HepG2 (cell line): Measurements from ENCODE around the gene TTC6. TPM values are rescaled to one million over a fixed set of nuclear protein-coding genes. Genes with fewer than 3 reads are reported as not detected.

Source experiments
- ADNP ChIP-seq: sonication (generic); formaldehyde crosslinking; IDR thresholded peaks from 2 replicates; pipeline ENCODE4 v1.4.0; 2020; ENCODE audit warnings: missing genetic modification reagents
- CENPBD1 ChIP-seq: sonication (generic); formaldehyde crosslinking; IDR thresholded peaks from 2 replicates; pipeline ENCODE4 v1.8.0; 2022; ENCODE audit warnings: missing genetic modification reagents, low read depth, mild to moderate bottlenecking, borderline replicate concordance
- GTF2F1 ChIP-seq: fragments of 150-350 bp; IDR thresholded peaks from 2 replicates; pipeline ENCODE4 v1.6.1; 2014; ENCODE audit warnings: low read length
- NFAT5 ChIP-seq: sonication (generic); formaldehyde crosslinking; IDR thresholded peaks from 2 replicates; pipeline ENCODE4 v1.4.0; 2020; ENCODE audit warnings: missing genetic modification reagents
- NR1H2 ChIP-seq: sonication (generic); formaldehyde crosslinking; IDR thresholded peaks from 2 replicates; pipeline ENCODE4 v1.8.1; 2022; ENCODE audit warnings: low read depth, missing genetic modification reagents, borderline replicate concordance
- SATB2 ChIP-seq: sonication (generic); formaldehyde crosslinking; IDR thresholded peaks from 2 replicates; pipeline ENCODE4 v1.5.0; 2020; ENCODE audit warnings: missing genetic modification reagents
- SMAD9 ChIP-seq: sonication (generic); formaldehyde crosslinking; IDR thresholded peaks from 2 replicates; pipeline ENCODE4 v1.5.1; 2020; ENCODE audit warnings: mild to moderate bottlenecking, missing genetic modification reagents
- SOX6 ChIP-seq, 2 experiments: fragments of 450-650 bp in 1 of 2; sonication (generic) in 1 of 2; formaldehyde crosslinking in 1 of 2; IDR thresholded peaks; 2 replicates each; pipeline versions ENCODE4 v1.4.0 to v1.6.1; 2017 to 2020; ENCODE audit warnings: antibody characterized with exemption in 1 of 2, mild to moderate bottlenecking in 1 of 2, missing genetic modification reagents in 1 of 2
- SP140L ChIP-seq: sonication (generic); formaldehyde crosslinking; IDR thresholded peaks from 2 replicates; pipeline ENCODE4 v1.4.0; 2020; ENCODE audit warnings: missing genetic modification reagents, borderline replicate concordance
- ZNF326 ChIP-seq: sonication (generic); formaldehyde crosslinking; IDR thresholded peaks from 2 replicates; pipeline ENCODE4 v1.4.0; 2020; ENCODE audit warnings: missing genetic modification reagents, borderline replicate concordance
- polyA plus RNA-seq, 8 experiments: library from polyadenylated mRNA; depleted of rRNA in 3 of 8; stranded (reverse) in 7 of 8; unstranded in 1 of 8; fragments of >200 nt; fragmentation: Illumina TruSeq in 4 of 8; extraction: Trizol in 4 of 8; gene quantifications; 2 replicates each; pipeline versions ENCODE4 v1.2.1 to v1.2.3, GENCODE V29; 2011 to 2016; ENCODE audit warnings: low read depth in 4 of 8, missing spikeins in 1 of 8, mixed read lengths in 1 of 8; ENCODE audit not compliant: insufficient read depth in 1 of 8
- total RNA-seq, 5 experiments: library from RNA; depleted of rRNA; stranded (reverse); fragments of >200 nt; fragmentation: Illumina TruSeq; extraction: Trizol; gene quantifications; 2 replicates each; pipeline ENCODE4 v1.2.3, GENCODE V29; 2016; ENCODE audit warnings: low read depth in 1 of 5
- TF ChIP-seq, protein P1 (sequence below): sonication (generic); formaldehyde crosslinking; conservative IDR thresholded peaks from 2 replicates; pipeline ENCODE4 v1.4.0; 2020; ENCODE audit warnings: missing genetic modification reagents
- TF ChIP-seq, protein P2 (sequence below): sonication (generic); formaldehyde crosslinking; IDR thresholded peaks from 2 replicates; pipeline ENCODE4 v1.4.0; 2020; ENCODE audit warnings: mild to moderate bottlenecking, missing genetic modification reagents, borderline replicate concordance
- TF ChIP-seq, protein P3 (sequence below): sonication (generic); formaldehyde crosslinking; IDR thresholded peaks from 2 replicates; pipeline ENCODE4 v1.5.1; 2020; ENCODE audit warnings: mild to moderate bottlenecking, missing genetic modification reagents, moderate library complexity

TTC6 gene
- total and polyA plus RNA-seq, 2 of the 13 experiments (the other 11 are each of a cell fraction or from before 2014, with no cell fraction given), result 9.3 to 27.4 TPM

DNA sequence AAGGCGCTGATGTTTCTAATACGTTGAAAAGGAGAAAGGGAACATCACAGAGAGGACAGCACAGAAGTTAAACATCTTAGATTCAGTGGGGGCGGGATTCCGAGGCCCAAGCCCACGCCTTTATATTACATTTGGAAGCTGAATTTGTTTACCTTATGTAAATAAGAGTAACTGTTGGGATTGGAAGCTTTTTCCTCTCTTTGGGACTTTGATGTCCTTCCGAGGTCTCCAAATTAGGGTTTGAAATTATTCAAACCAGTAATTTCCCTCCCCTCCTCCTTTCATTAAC is 6.8 kb upstream of the TTC6 start (continued):
- TF ChIP-seq NFAT5 (CRISPR knock-in tag) (no peak), SMAD9 (CRISPR knock-in tag) (no peak), ADNP (CRISPR knock-in tag) (no peak), SOX6 (IDR thresholded peaks at IDR 0.05) (no peak), SOX6 (CRISPR knock-in tag; IDR thresholded peaks at IDR 0.05) (no peak; the same call in 1 of the 2 replicates), GTF2F1 (no peak), SP140L (CRISPR knock-in tag) (no peak), NR1H2 (CRISPR knock-in tag) (no peak), ZNF326 (no peak), SATB2 (CRISPR knock-in tag) (0 out of 2 replicates have a peak, but pooled peaks have one; percentile 16), CENPBD1 (CRISPR knock-in tag) (no peak)
- TF ChIP-seq, protein P1, sequence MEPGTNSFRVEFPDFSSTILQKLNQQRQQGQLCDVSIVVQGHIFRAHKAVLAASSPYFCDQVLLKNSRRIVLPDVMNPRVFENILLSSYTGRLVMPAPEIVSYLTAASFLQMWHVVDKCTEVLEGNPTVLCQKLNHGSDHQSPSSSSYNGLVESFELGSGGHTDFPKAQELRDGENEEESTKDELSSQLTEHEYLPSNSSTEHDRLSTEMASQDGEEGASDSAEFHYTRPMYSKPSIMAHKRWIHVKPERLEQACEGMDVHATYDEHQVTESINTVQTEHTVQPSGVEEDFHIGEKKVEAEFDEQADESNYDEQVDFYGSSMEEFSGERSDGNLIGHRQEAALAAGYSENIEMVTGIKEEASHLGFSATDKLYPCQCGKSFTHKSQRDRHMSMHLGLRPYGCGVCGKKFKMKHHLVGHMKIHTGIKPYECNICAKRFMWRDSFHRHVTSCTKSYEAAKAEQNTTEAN, result no peak
- TF ChIP-seq, protein P2, sequence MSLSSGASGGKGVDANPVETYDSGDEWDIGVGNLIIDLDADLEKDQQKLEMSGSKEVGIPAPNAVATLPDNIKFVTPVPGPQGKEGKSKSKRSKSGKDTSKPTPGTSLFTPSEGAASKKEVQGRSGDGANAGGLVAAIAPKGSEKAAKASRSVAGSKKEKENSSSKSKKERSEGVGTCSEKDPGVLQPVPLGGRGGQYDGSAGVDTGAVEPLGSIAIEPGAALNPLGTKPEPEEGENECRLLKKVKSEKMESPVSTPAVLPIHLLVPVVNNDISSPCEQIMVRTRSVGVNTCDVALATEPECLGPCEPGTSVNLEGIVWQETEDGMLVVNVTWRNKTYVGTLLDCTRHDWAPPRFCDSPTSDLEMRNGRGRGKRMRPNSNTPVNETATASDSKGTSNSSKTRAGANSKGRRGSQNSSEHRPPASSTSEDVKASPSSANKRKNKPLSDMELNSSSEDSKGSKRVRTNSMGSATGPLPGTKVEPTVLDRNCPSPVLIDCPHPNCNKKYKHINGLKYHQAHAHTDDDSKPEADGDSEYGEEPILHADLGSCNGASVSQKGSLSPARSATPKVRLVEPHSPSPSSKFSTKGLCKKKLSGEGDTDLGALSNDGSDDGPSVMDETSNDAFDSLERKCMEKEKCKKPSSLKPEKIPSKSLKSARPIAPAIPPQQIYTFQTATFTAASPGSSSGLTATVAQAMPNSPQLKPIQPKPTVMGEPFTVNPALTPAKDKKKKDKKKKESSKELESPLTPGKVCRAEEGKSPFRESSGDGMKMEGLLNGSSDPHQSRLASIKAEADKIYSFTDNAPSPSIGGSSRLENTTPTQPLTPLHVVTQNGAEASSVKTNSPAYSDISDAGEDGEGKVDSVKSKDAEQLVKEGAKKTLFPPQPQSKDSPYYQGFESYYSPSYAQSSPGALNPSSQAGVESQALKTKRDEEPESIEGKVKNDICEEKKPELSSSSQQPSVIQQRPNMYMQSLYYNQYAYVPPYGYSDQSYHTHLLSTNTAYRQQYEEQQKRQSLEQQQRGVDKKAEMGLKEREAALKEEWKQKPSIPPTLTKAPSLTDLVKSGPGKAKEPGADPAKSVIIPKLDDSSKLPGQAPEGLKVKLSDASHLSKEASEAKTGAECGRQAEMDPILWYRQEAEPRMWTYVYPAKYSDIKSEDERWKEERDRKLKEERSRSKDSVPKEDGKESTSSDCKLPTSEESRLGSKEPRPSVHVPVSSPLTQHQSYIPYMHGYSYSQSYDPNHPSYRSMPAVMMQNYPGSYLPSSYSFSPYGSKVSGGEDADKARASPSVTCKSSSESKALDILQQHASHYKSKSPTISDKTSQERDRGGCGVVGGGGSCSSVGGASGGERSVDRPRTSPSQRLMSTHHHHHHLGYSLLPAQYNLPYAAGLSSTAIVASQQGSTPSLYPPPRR (CRISPR knock-in tag), result no peak
- TF ChIP-seq, protein P3, sequence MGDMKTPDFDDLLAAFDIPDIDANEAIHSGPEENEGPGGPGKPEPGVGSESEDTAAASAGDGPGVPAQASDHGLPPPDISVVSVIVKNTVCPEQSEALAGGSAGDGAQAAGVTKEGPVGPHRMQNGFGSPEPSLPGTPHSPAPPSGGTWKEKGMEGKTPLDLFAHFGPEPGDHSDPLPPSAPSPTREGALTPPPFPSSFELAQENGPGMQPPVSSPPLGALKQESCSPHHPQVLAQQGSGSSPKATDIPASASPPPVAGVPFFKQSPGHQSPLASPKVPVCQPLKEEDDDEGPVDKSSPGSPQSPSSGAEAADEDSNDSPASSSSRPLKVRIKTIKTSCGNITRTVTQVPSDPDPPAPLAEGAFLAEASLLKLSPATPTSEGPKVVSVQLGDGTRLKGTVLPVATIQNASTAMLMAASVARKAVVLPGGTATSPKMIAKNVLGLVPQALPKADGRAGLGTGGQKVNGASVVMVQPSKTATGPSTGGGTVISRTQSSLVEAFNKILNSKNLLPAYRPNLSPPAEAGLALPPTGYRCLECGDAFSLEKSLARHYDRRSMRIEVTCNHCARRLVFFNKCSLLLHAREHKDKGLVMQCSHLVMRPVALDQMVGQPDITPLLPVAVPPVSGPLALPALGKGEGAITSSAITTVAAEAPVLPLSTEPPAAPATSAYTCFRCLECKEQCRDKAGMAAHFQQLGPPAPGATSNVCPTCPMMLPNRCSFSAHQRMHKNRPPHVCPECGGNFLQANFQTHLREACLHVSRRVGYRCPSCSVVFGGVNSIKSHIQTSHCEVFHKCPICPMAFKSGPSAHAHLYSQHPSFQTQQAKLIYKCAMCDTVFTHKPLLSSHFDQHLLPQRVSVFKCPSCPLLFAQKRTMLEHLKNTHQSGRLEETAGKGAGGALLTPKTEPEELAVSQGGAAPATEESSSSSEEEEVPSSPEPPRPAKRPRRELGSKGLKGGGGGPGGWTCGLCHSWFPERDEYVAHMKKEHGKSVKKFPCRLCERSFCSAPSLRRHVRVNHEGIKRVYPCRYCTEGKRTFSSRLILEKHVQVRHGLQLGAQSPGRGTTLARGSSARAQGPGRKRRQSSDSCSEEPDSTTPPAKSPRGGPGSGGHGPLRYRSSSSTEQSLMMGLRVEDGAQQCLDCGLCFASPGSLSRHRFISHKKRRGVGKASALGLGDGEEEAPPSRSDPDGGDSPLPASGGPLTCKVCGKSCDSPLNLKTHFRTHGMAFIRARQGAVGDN (CRISPR knock-in tag), result no peak
